ENCODE data around the gene NPNT.

Gene NPNT

GRCh38 chr4:105971036-105971435, 75.8 kb downstream of the NPNT start:
- DNase-seq, result no peak

GRCh38 chr4:105972946-105973621, 77.8 kb downstream of the NPNT start:
- no peak for DNase-seq

GRCh38 chr4:105976915-105977314, 81.6 kb downstream of the NPNT start:
- DNase-seq, result no peak

- peak in 1 of 2 experiments; percentile 28 for DNase-seq
Measured at GRCh38 chr4:105978684-105979296, 83.5 kb downstream of the NPNT start.

GRCh38 chr4:105979506-105979905, 84.2 kb downstream of the NPNT start:
- DNase-seq, result no peak

- DNase-seq, result no peak
Measured at GRCh38 chr4:105988671-105989070, 93.4 kb downstream of the NPNT start.

GRCh38 chr4:105989485-105990242, 94.4 kb downstream of the NPNT start:
- peak in 1 of 2 experiments; percentile 45 for DNase-seq

- DNase-seq, result peak; percentile 76 to 91
Measured at GRCh38 chr4:105990933-105991332, 95.7 kb downstream of the NPNT start.

- DNase-seq, result no peak
Measured at GRCh38 chr4:105991726-105992125, 96.5 kb downstream of the NPNT start.

GRCh38 chr4:105992641-105993305, 97.5 kb downstream of the NPNT start:
- DNase-seq, result no peak

GRCh38 chr4:105994061-105994460, 98.8 kb downstream of the NPNT start:
- DNase-seq, result peak in 1 of 2 experiments; percentile 27

- no peak for DNase-seq
Measured at GRCh38 chr4:105994841-105995501, 99.7 kb downstream of the NPNT start.

GRCh38 chr4:105996845-105997244, 101.6 kb downstream of the NPNT start:
- no peak for DNase-seq

GRCh38 chr4:105998171-105999063, 103.1 kb downstream of the NPNT start:
- DNase-seq, result no peak

- no peak for DNase-seq
Measured at GRCh38 chr4:106002994-106003393, 107.7 kb downstream of the NPNT start.

GRCh38 chr4:106010761-106011160, 115.5 kb downstream of the NPNT start:
- no peak for DNase-seq

GRCh38 chr4:106011387-106011786, 116.1 kb downstream of the NPNT start:
- DNase-seq, result no peak

GRCh38 chr4:106017975-106018374, 122.7 kb downstream of the NPNT start:
- DNase-seq, result no peak

GRCh38 chr4:106019771-106020170, 124.5 kb downstream of the NPNT start:
- no peak for DNase-seq
